ENCODE data around the gene CD209. TPM values are rescaled to one million over a fixed set of nuclear protein-coding genes. Genes with fewer than 3 reads are reported as not detected.

CD209 gene
- total and polyA plus RNA-seq, 2 of the 8 experiments (the other 6 are each of a cell fraction or from before 2014, with no cell fraction given), result 0.05 to 0.22 TPM

GRCh38 chr19:7733376-7733775, 14.0 kb downstream of the CD209 start:
- Histone ChIP-seq H2AFZ (ENCODE audit: low read length) (no peak overlapping the region), H3K4me2 (ENCODE audit: insufficient read depth in 1 of 2, low read depth in 2 of 2, low read length in 2 of 2) (no peak overlapping the region), H4K20me1 (replicated peaks in 1 of 2; ENCODE audit: control insufficient read depth in 1 of 2, insufficient read depth in 2 of 2, low read length in 2 of 2) (peaks cover 0 to 3% of the 10 kb centered on the region in 2 experiments), H2BK15ac (ENCODE audit: low read length) (no peak overlapping the region), H2AK5ac (ENCODE audit: low read depth, low read length) (no peak overlapping the region), H4K8ac (ENCODE audit: extremely low read depth, insufficient read depth, low read length) (no peak overlapping the region), H3K23ac (ENCODE audit: insufficient read length) (no peak overlapping the region), H2BK120ac (replicated peaks; ENCODE audit: low read depth, low read length) (no peak overlapping the region), H2BK20ac (ENCODE audit: low read length) (no peak overlapping the region), H3K79me1 (ENCODE audit: low read depth, low read length) (no peaks in the 10 kb centered on the region), H4K5ac (ENCODE audit: insufficient read length, low read depth, low read length) (no peak overlapping the region), H2BK5ac (ENCODE audit: low read depth, low read length) (no peak overlapping the region), H3K27me3 (replicated peaks in 1 of 4; ENCODE audit: control insufficient read depth in 3 of 4, extremely low read depth in 1 of 4, insufficient read depth in 3 of 4, low read length in 3 of 4) (peaks cover 27 to 42% (median 36%) of the 10 kb centered on the region in 4 experiments), H3K14ac (ENCODE audit: insufficient read length) (no peak overlapping the region), H3K4ac (replicated peaks; ENCODE audit: insufficient read length, low read depth, low read length) (no peak overlapping the region), H3K56ac (replicated peaks; ENCODE audit: insufficient read length, low read depth, low read length) (no peak overlapping the region), H2BK12ac (ENCODE audit: low read depth, low read length) (no peak overlapping the region), H3K9ac (replicated peaks in 1 of 4; ENCODE audit: extremely low read depth in 1 of 4, low read depth in 3 of 4, low read length in 3 of 4) (no peak overlapping the region), H3K9me3 (ENCODE audit: insufficient read depth in 2 of 2, low read depth in 1 of 2, low read length in 1 of 2) (no peaks in the 10 kb centered on the region), H3K79me2 (ENCODE audit: control insufficient read depth in 1 of 2, insufficient read depth in 2 of 2, low read length in 2 of 2) (no peaks in the 10 kb centered on the region), H4K91ac (replicated peaks; ENCODE audit: insufficient read length, low read length) (no peak overlapping the region), H3K27ac (ENCODE audit: low read depth, low read length) (no peak overlapping the region), H3K36me3 (ENCODE audit: control insufficient read depth in 2 of 4, insufficient read depth in 4 of 4, low read length in 3 of 4) (no peaks in the 10 kb centered on the region), H3K4me3 (ENCODE audit: extremely low read depth in 1 of 4, insufficient read depth in 2 of 4, low read depth in 3 of 4, low read length in 4 of 4) (no peak overlapping the region), H3K23me2 (ENCODE audit: low read depth, low read length) (peaks cover 8% of the 10 kb centered on the region; the same call in 1 of the 2 replicates), H3K4me1 (replicated peaks in 1 of 4; ENCODE audit: control insufficient read depth in 3 of 4, insufficient read depth in 4 of 4, low read length in 3 of 4) (peaks cover 0 to 15% (median 9%) of the 10 kb centered on the region in 4 experiments; a peak in 6 of 7 replicates), H3K18ac (ENCODE audit: extremely low read depth, low read length) (no peak overlapping the region)
- ChIA-PET CTCF (ENCODE audit: partially characterized antibody) (no interaction called here), POLR2A (ENCODE audit: partially characterized antibody) (no interaction called here)
- TF ChIP-seq SIX5 (IDR thresholded peaks at IDR 0.05; ENCODE audit: low read depth, low read length) (no peak), POLR2AphosphoS5 (IDR thresholded peaks at IDR 0.05; ENCODE audit: low read depth, low read length) (no peak), BRCA1 (IDR thresholded peaks at IDR 0.05; ENCODE audit: low read depth, low read length) (no peak), BACH1 (IDR thresholded peaks at IDR 0.05; ENCODE audit: low read length) (no peak), HDAC6 (IDR thresholded peaks at IDR 0.05; ENCODE audit: low read depth, low read length) (no peak), PHF8 (conservative IDR thresholded peaks at IDR 0.05; ENCODE audit: low read depth, low read length) (no peak), SP4 (IDR thresholded peaks at IDR 0.05; ENCODE audit: low read length) (no peak)
- DNase-seq (ENCODE audit: low read depth in 1 of 2, low spot score in 2 of 2) (no peak), FAIRE-seq (no peak)
- WGBS, 2 experiments (ENCODE audit: extremely low coverage in 1 of 2, insufficient coverage in 1 of 2, insufficient read length in 1 of 2, insufficient replicate concordance in 2 of 2, low coverage in 1 of 2, low lambda C conversion rate in 2 of 2, missing lambda C conversion rate in 1 of 2), result 75% methylated on average over 6 of the region's 6 CpGs; no CpG with 5 or more reads in 1 of the 2 experiments

All from H1 (cell line).